Measurements from ENCODE around the gene PCLO.
"Not testable (repeated sequence)": the region's sequence is repeated elsewhere in the genome, so short reads cannot be mapped to it uniquely, and the experiment has no call there.

PCLO gene

GRCh38 chr7:82726038-82726800 lies 436.5 kb downstream of the PCLO start:
- no peak for DNase-seq

GRCh38 chr7:82723411-82723810 lies 439.3 kb downstream of the PCLO start:
- no peak for DNase-seq

GRCh38 chr7:82722946-82723345 lies 439.7 kb downstream of the PCLO start:
- DNase-seq, result no peak

DNA sequence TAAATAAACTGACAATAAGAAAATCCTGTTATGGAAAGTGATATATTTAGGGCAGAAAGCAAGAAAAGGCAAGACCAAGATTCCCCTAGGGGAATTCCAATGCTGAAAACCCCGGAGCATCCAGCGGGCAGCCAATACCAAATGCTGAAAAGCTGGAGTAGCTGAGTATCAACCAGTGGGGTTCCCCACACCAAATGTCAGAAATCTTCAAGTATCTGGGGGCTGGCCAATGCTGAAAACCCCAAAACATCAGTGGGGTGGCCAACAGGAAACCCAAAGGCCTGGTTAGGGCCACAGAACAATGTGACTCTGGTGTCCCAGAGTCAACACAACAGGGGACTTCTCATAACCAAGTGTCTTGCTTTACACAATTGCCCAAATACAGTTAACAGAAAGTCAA lies 447.3 kb downstream of the PCLO start:
- no peak for DNase-seq

GRCh38 chr7:82714883-82715282 lies 447.8 kb downstream of the PCLO start:
- no peak for DNase-seq

DNA sequence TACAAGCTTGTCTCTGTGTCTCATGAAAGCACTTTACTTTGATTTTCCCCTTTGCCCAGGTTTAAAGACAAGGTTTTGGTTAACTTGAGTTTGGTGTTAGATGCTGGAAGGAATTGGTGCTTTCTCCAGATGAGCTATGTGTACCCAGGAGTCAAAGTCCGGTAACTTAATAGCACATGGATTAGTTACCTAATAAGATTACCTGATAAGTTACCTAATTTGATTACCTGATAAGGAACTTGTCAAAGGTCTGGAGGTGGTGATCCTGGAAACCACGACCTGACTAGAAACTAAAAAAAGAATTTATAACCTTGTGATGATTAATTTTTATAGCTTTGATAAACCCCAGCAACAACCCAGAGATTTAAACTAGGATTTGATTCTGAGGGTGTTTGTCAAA lies 449.2 kb downstream of the PCLO start:
- no peak for DNase-seq

DNA sequence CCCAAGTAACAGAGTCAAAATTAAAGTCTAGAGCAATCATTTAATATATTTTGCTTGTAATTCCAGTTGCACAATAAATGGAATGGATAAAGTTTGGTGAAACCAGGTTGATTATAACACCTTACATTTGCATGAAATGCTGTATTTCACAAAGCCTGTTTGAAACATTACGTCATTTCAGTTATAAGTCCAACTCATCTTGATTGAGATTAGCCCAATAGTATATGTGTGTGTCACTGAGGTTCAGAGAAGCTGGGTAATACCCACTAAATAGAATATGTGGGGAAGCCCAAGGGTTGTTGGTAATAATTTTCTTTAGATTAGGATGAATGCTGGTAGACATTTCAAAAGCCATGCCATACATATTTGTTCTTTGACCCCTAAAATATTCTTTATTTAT lies 456.3 kb downstream of the PCLO start:
- DNase-seq, result not testable (repeated sequence)

DNA sequence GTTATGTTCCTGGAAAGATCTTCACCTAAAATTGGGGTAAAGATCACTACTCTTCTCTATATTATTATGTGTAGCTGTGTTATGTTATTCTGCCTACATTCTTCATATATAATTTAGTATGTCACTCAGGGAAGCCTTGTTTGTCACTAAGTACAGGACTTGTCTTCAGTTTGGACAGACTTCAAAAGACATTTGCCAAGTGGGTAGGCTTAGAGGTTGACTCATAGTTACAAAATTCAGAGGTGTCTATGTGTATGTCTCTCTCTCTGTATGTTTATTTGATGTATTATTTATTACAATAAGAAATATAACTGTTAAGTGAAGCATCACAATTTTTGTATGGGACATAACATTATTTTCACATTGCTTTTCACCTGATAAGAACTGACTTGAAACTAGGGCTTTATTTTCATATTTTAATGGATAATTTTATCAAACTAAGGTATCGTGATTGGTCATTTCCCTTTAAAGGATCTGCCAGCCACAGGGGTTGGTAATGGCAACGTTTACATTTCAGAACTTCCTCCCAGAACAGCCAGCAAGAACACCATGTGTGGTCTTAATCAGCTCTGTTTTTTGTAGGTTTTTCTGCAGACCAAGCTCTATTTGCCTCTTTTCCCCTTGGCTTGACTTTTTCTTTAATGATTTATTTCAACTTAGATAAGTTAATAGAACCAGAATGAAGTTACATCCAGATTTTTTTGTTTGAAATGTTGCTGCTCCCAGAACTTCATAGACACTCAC lies 457.0 kb downstream of the PCLO start:
- DNase-seq, result no peak

DNA sequence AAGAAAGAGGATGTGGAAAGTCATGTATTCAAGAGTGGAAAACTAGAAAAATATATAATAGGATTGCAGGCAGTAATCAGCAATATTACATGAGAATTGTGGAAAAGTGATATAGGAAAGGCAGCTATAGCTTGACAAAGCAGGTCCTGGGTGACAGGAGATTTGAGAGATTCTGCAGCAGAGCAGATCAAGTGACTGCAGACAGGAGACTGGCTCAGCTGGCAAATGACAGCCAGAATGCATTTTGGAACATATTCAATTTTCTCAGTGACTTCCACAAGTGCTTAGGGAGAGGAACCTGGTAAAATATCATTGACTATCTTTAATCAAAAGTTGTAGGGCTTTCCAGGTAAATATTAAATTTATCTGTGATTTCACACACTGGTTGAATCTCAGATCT lies 458.6 kb downstream of the PCLO start:
- DNase-seq, result no peak

Data from right forelimb (tissue), 1 donor.